ENCODE data around the gene CES3. TPM values are rescaled to one million over a fixed set of nuclear protein-coding genes. Genes with fewer than 3 reads are reported as not detected.
"Not testable (repeated sequence)": the region's sequence is repeated elsewhere in the genome, so short reads cannot be mapped to it uniquely, and the experiment has no call there.

The CES3 gene
- total and polyA plus RNA-seq, 11 donors = 0.08 to 1.7 (median 0.88) TPM

- ATAC-seq (no peak), DNase-seq (no peak)
- TF ChIP-seq CTCF (IDR thresholded peaks at IDR 0.05) (no peak), POLR2A (IDR thresholded peaks at IDR 0.05) (no peak)
- intact Hi-C loops (cut with DNase I) = no loop called here
- WGBS, 4 donors = 93 to 99% (median 95%) methylated on average over 5 to 6 of the region's 6 CpGs
- H3K9me3 ChIP-seq = peaks cover 0 to 2% (median 0%) of the 10 kb centered on the region in 12 donors
- H3K27ac ChIP-seq = no peak overlapping the region
- no peak overlapping the region for H3K4me3 ChIP-seq
- no peaks in the 10 kb centered on the region for H3K27me3 ChIP-seq
- no peaks in the 10 kb centered on the region for H3K4me1 ChIP-seq
- no peaks in the 10 kb centered on the region for H3K36me3 ChIP-seq
These were observed 25.5 kb downstream of the CES3 start for GRCh38 chr16:66986559-66986958.

DNA sequence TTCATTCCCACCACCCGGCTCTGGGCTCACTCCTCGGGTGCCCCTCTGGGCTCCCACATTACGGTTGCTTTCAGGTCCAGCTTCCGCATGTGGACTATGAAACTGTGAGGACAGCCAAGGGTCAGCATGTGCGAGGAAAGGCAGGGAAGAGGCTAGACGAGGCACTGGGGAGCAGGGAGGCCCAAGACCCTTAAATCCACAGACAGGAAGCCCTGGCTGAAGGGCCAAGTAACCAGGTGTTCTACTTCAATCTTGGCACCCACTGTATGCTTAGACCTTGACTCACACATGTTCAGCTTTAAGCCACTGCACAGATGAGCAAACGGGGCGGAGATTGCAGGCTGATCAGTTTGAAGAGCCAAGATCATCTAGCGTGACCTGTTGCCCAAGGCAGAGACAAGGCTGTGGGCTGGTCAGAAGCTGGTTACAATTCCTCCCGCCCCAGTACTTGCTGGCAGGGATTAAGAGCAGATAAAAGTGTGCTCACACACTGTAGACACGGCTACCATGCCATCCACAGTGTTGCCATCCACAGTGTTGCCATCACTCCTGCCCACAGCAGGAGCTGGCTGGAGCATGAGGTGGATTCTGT lies 27.2 kb downstream of the CES3 start, which contains the start of gene CES4A:
Gene CES4A, plus strand, starts transcription at position 393 of the 592 bp plus-strand sequence. Its CDS starts 184 bp downstream, at position 577.
- Histone ChIP-seq H3K4me3 (no peak within 1 kb of the TSS), H3K27ac (no peak within 1 kb of the TSS), H3K9me3 (no peaks in the 10 kb centered on the region), H3K27me3 (no peaks in the 10 kb centered on the region), H3K4me1 (no peaks in the 10 kb centered on the region), H3K36me3 (no peaks in the 10 kb centered on the region)
- TF ChIP-seq CTCF (IDR thresholded peaks at IDR 0.05) = no peak
- no peak for TF ChIP-seq POLR2A (IDR thresholded peaks at IDR 0.05)
- WGBS, 4 donors = 75 to 83% (median 78%) methylated on average over 10 to 11 of the region's 11 CpGs
- DNase-seq (no peak), ATAC-seq (no peak)
- intact Hi-C loops (cut with DNase I) = no loop called here

- peaks cover 0 to 9% (median 1%) of the 10 kb centered on the region in 12 donors for H3K4me1 ChIP-seq
- no peaks in the 10 kb centered on the region for H3K27me3 ChIP-seq
- DNase-seq (no peak), ATAC-seq (no peak)
- no peak for TF ChIP-seq POLR2A (IDR thresholded peaks at IDR 0.05)
- TF ChIP-seq CTCF (IDR thresholded peaks at IDR 0.05) = no peak
- H3K4me3 ChIP-seq = no peak overlapping the region
- intact Hi-C loops (cut with DNase I) = no loop called here
- no peak overlapping the region for H3K27ac ChIP-seq
- 87 to 92% (median 90%) methylated on average over 2 of the region's 2 CpGs for WGBS, 4 donors
- no peaks in the 10 kb centered on the region for H3K36me3 ChIP-seq
- no peaks in the 10 kb centered on the region for H3K9me3 ChIP-seq
These were observed 30.5 kb downstream of the CES3 start for GRCh38 chr16:66991545-66992077.

DNA sequence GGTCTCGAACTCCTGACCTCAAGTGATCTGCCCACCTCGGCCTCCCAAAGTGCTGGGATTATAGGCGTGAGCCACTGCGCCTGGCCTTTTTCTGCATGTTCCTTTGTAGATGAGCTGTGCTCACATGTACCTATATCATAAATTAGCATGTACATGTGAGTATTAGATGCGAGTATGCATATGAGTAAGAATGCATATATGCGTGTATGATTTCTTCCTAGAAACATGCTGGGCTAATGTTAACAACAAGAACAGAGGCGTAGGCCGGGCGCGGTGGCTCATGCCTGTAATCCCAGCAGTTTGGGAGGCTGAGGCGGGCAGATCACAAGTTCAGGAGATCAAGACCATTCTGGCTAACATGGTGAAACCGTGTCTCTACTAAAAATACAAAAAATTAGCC lies 32.5 kb downstream of the CES3 start:
- intact Hi-C loops (cut with DNase I) = not testable (repeated sequence)
- 94 to 96% (median 95%) methylated on average over 12 of the region's 12 CpGs for WGBS, 4 donors

More for the DNA sequence above, 32.5 kb downstream of the CES3 start:
- not testable (repeated sequence) for H3K36me3 ChIP-seq, H3K9me3 ChIP-seq, H3K27ac ChIP-seq, DNase-seq, ATAC-seq, H3K4me3 ChIP-seq, H3K27me3 ChIP-seq
- peaks cover 0 to 19% (median 4%) of the 10 kb centered on the region in 12 donors for H3K4me1 ChIP-seq
